ENCODE data around the gene RELB. TPM values are rescaled to one million over a fixed set of nuclear protein-coding genes. Genes with fewer than 3 reads are reported as not detected.

RELB gene
- total RNA-seq, 1 donor from 2014 or later, result 2.9 TPM

- Histone ChIP-seq H3K27me3 (no peaks in the 10 kb centered on the region), H3K4me3 (no peak overlapping the region), H3K36me3 (peaks cover 0 to 20% of the 10 kb centered on the region in 2 donors), H3K9me3 (no peaks in the 10 kb centered on the region), H3K27ac (no peak overlapping the region), H3K4me1 (peaks cover 9% of the 10 kb centered on the region)
- intact Hi-C loops (cut with DNase I), result no loop called here
- no peak for DNase-seq (ENCODE audit: extremely low spot score in 2 of 2)
- no peak for TF ChIP-seq POLR2AphosphoS5 (IDR thresholded peaks at IDR 0.05; ENCODE audit: insufficient read depth in 1 of 2, low read depth in 1 of 2)
Observed at GRCh38 chr19:45086480-45086879, 85.2 kb downstream of the RELB start.

DNA sequence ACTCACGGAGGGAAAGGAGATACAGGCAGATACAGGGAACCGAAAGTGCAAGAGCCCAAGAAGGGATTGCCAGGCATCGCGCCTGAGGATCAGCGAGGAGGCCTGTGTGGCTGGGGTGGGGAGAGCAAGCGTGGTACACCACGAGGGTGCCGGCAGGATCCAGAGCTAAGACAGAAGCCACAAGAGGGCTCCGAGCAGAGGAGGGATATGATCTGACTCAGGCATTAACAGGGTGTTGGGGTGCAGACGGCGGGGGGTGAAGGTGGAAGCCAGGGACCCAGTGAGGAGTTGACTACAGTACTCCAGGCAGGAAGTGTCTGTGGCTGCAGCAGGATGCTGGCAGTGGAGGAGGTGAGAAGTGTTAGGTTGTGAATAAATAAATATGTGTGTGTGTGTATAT lies 86.3 kb downstream of the RELB start:
- H3K27ac ChIP-seq, result no peak overlapping the region
- TF ChIP-seq POLR2A (IDR thresholded peaks at IDR 0.05), result no peak
- DNase-seq (ENCODE audit: extremely low spot score in 2 of 2), result no peak
- H3K4me1 ChIP-seq, result peaks cover 9% of the 10 kb centered on the region
- no peaks in the 10 kb centered on the region for H3K9me3 ChIP-seq
- H3K36me3 ChIP-seq, result peaks cover 0 to 20% of the 10 kb centered on the region in 2 donors
- no peak overlapping the region for H3K4me3 ChIP-seq
- intact Hi-C loops (cut with DNase I), result no loop called here
- H3K27me3 ChIP-seq, result no peaks in the 10 kb centered on the region

Small RNA genes within 50 kb of the gene (small RNA-seq; reads per million reads assigned to genes)
- gene RNU6-611P, result not detected

Other genes starting within 250 kb of the RELB start
- gene CBLC, start 223.6 kb upstream of the RELB start, total RNA-seq, result 42.2 TPM
- 57.2 TPM for gene BCAM, start 192.4 kb upstream of the RELB start, total RNA-seq
- 72.9 TPM for gene NECTIN2, start 155.2 kb upstream of the RELB start, total RNA-seq
- gene TOMM40, start 110.2 kb upstream of the RELB start, total RNA-seq, result 31.4 TPM
- 170 TPM for gene APOE, start 95.7 kb upstream of the RELB start, total RNA-seq
- gene APOC1, start 86.9 kb upstream of the RELB start, total RNA-seq, result 14.5 TPM
- not detected for gene APOC4, start 59.2 kb upstream of the RELB start, total RNA-seq
- gene APOC2, start 55.4 kb upstream of the RELB start, total RNA-seq, result not detected
- gene CLPTM1, start 46.1 kb upstream of the RELB start, total RNA-seq, result 130 TPM
- gene CLASRP, start 37.6 kb downstream of the RELB start, total RNA-seq, result 93.5 TPM
- gene ZNF296, start 75.0 kb downstream of the RELB start, total RNA-seq, result 5.6 TPM
- 42.0 TPM for gene GEMIN7, start 77.8 kb downstream of the RELB start, total RNA-seq
- gene PPP1R37, start 91.7 kb downstream of the RELB start, total RNA-seq, result 23.8 TPM
- 14.0 TPM for gene NKPD1, start 159.5 kb downstream of the RELB start, total RNA-seq
- 28.7 TPM for gene TRAPPC6A, start 176.8 kb downstream of the RELB start, total RNA-seq
- gene BLOC1S3, start 177.3 kb downstream of the RELB start, total RNA-seq, result 12.5 TPM
- gene EXOC3L2, start 243.9 kb downstream of the RELB start, total RNA-seq, result 6.1 TPM
- 16.7 TPM for gene MARK4, start 249.8 kb downstream of the RELB start, total RNA-seq

Data from vagina (tissue), 2 donors.